DND-41 (cell line): ENCODE measurements around the gene ZNF100.

ENCODE experiments used
- ATAC-seq: fragments of 200-7000 bp; cut with Tn5 transposase; 3 replicates; pipeline ENCODE4 v1.9.1; 2021; ENCODE audit warnings: low read depth; ENCODE audit not compliant: insufficient read depth
- DNase-seq: peaks from one replicate; pipeline ENCODE4 v3.0.0-alpha.2; 2020
- H2AFZ ChIP-seq: 2 replicates; pipeline ENCODE4 v1.6.0; 2012; ENCODE audit warnings: low read depth, low read length
- H3K27ac ChIP-seq: 2 replicates; pipeline ENCODE4 v1.5.1; 2012; ENCODE audit warnings: low read length, inconsistent platforms
- H3K27me3 ChIP-seq: fragments of 200-600 bp; sonication (generic); 2 replicates; pipeline ENCODE4 v1.6.0; 2012; ENCODE audit warnings: low read length, mild to moderate bottlenecking, inconsistent platforms; ENCODE audit not compliant: insufficient read depth, poor library complexity
- H3K36me3 ChIP-seq: 2 replicates; pipeline ENCODE4 v1.5.1; 2012; ENCODE audit warnings: low read length, inconsistent platforms; ENCODE audit not compliant: insufficient read depth
- H3K4me1 ChIP-seq: 2 replicates; pipeline ENCODE4 v1.5.1; 2012; ENCODE audit warnings: mild to moderate bottlenecking, low read length; ENCODE audit not compliant: insufficient read depth
- H3K4me2 ChIP-seq: 2 replicates; pipeline ENCODE4 v1.6.0; 2012; ENCODE audit warnings: mild to moderate bottlenecking, moderate library complexity, low read length, inconsistent platforms; ENCODE audit not compliant: insufficient read depth
- H3K4me3 ChIP-seq, 2 experiments: fragments of 200-600 bp in 1 of 2; shearing (Covaris generic) in 1 of 2; 2 replicates each; pipeline ENCODE4 v1.5.1; 2012 to 2016; ENCODE audit warnings: inconsistent platforms in 2 of 2, low read length in 2 of 2, mild to moderate bottlenecking in 2 of 2, low read depth in 1 of 2, moderate library complexity in 1 of 2
- H3K79me2 ChIP-seq: 2 replicates; pipeline ENCODE4 v1.6.0; 2012; ENCODE audit warnings: low read length, inconsistent platforms; ENCODE audit not compliant: insufficient read depth
- H3K9ac ChIP-seq: 2 replicates; pipeline ENCODE4 v1.6.0; 2012; ENCODE audit warnings: low read depth, mild to moderate bottlenecking, inconsistent platforms, low read length, moderate library complexity
- H3K9me3 ChIP-seq: 2 replicates; pipeline ENCODE4 v1.5.1; 2012; ENCODE audit warnings: low read length, moderate library complexity, mild to moderate bottlenecking, inconsistent platforms; ENCODE audit not compliant: insufficient read depth, severe bottlenecking
- H4K20me1 ChIP-seq: 2 replicates; pipeline ENCODE4 v1.6.0; 2012; ENCODE audit warnings: low read length; ENCODE audit not compliant: insufficient read depth
- EZH2 ChIP-seq: IDR thresholded peaks from 3 replicates; pipeline ENCODE4 v1.6.1; 2012; ENCODE audit warnings: borderline replicate concordance, low read depth, mild to moderate bottlenecking, moderate library complexity, low read length, inconsistent platforms; ENCODE audit not compliant: severe bottlenecking
- TF ChIP-seq, protein P1 (sequence below): IDR thresholded peaks from 2 replicates; pipeline ENCODE4 v1.5.1; 2012; ENCODE audit warnings: borderline replicate concordance, low read length, moderate library complexity, mild to moderate bottlenecking; ENCODE audit not compliant: poor library complexity, severe bottlenecking; ENCODE audit errors: extremely low read depth

ZNF100 gene

DNA sequence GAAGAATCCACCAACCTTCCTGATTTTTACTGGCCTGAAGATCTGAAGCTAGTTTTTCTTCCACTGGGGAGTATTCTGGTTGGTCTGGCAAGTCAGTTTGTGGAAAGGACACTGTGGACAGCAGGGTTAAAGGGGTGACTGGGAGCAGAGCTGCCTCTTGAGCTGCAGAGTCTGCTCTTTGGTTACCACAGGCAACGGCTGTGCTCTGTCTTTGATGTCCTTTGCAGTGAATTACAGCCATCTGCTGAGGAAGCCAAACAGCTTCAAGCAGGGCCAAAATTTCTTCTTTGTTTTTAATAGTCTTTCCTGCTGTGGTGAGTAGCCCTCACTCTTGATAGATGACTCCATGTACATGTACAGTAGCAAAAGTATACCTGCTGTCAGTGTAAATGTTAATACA, 75.7 kb downstream of the ZNF100 start:
- Histone ChIP-seq H3K4me3 (no peak overlapping the region), H3K9me3 (no peaks in the 10 kb centered on the region), H3K9ac (no peak overlapping the region), H2AFZ (peak overlapping the region; percentile 46; the same call in 1 of the 2 replicates), H4K20me1 (no peaks in the 10 kb centered on the region), H3K4me2 (no peak overlapping the region), H3K4me1 (peaks cover 10% of the 10 kb centered on the region), H3K36me3 (no peaks in the 10 kb centered on the region), H3K27me3 (no peaks in the 10 kb centered on the region), H3K79me2 (no peaks in the 10 kb centered on the region), H3K27ac (peak overlapping the region; percentile 1)
- DNase-seq (peak; percentile 32), ATAC-seq (peak; percentile 82)
- TF ChIP-seq EZH2: no peak
- TF ChIP-seq, protein P1, sequence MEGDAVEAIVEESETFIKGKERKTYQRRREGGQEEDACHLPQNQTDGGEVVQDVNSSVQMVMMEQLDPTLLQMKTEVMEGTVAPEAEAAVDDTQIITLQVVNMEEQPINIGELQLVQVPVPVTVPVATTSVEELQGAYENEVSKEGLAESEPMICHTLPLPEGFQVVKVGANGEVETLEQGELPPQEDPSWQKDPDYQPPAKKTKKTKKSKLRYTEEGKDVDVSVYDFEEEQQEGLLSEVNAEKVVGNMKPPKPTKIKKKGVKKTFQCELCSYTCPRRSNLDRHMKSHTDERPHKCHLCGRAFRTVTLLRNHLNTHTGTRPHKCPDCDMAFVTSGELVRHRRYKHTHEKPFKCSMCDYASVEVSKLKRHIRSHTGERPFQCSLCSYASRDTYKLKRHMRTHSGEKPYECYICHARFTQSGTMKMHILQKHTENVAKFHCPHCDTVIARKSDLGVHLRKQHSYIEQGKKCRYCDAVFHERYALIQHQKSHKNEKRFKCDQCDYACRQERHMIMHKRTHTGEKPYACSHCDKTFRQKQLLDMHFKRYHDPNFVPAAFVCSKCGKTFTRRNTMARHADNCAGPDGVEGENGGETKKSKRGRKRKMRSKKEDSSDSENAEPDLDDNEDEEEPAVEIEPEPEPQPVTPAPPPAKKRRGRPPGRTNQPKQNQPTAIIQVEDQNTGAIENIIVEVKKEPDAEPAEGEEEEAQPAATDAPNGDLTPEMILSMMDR: peak; percentile 13

GRCh38 chr19:21688464-21688863, 78.9 kb downstream of the ZNF100 start:
- DNase-seq (no peak), ATAC-seq (no peak)
- Histone ChIP-seq H3K36me3 (no peaks in the 10 kb centered on the region), H3K27ac (no peak overlapping the region), H4K20me1 (no peaks in the 10 kb centered on the region), H3K4me3 (no peak overlapping the region), H3K9me3 (no peaks in the 10 kb centered on the region), H3K4me1 (peaks cover 10% of the 10 kb centered on the region), H2AFZ (no peak overlapping the region), H3K9ac (no peak overlapping the region), H3K27me3 (no peaks in the 10 kb centered on the region), H3K4me2 (no peak overlapping the region), H3K79me2 (no peaks in the 10 kb centered on the region)
- TF ChIP-seq, protein P1: no peak
- TF ChIP-seq EZH2: no peak

DNA sequence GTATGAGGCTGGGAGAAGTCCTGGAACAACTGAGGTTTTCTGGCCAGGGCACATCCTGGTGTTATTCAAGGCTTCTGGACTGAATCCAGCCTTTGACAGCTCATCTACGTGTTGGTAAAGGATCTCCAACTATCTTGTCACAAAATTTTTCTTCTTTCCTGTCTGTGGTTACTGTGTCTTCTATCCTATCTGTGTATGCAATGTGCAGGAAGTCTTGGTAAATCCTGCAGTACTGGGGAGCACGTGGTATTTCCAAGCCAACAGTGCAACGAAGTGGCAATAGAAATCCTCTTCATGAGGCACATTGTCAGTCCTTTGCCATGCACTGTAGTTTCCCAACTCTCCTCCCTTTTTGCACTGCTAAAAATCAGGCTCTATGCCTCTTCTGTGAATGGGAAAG, 86.7 kb downstream of the ZNF100 start:
- H3K27ac ChIP-seq: peak overlapping the region; percentile 43
- TF ChIP-seq, protein P1: peak; percentile 24
- no peak for TF ChIP-seq EZH2
- H4K20me1 ChIP-seq: no peaks in the 10 kb centered on the region
- no peaks in the 10 kb centered on the region; the same call in 1 of the 2 replicates for H3K36me3 ChIP-seq
- ATAC-seq (peak; percentile 27; the same call in 1 of the 3 replicates), DNase-seq (peak; percentile 42)
- peaks cover 32% of the 10 kb centered on the region for H3K79me2 ChIP-seq
- H2AFZ ChIP-seq: peak overlapping the region; percentile 47; the same call in 1 of the 2 replicates
- no peak overlapping the region; the same call in 1 of the 2 replicates for H3K4me2 ChIP-seq
- H3K27me3 ChIP-seq: no peaks in the 10 kb centered on the region
- H3K4me3 ChIP-seq: no peak overlapping the region
- H3K4me1 ChIP-seq: peaks cover 36% of the 10 kb centered on the region
- H3K9ac ChIP-seq: no peak overlapping the region
- H3K9me3 ChIP-seq: no peaks in the 10 kb centered on the region

DNA sequence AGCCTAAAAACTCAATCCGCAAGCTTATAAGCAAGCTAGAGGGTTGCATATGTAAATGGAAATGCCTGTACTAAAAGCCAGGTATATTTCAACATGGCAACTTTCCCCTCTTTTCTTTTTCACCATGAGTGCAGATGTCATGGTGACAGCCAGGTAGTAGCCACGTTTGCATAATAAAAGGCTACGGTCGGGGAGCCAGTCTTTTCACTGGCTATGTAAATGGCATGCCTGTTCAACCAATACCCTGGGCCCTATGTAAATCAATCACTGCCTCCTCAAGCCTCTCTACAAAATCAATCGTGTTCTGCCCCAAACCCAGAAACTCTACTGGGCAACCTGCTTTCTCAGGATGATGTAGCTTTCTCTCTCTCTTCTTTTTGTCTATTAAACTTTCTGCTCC, 87.4 kb downstream of the ZNF100 start:
- no peak overlapping the region for H3K9ac ChIP-seq
- no peak for DNase-seq
- TF ChIP-seq EZH2: no peak
- TF ChIP-seq, protein P1: no peak
- no peaks in the 10 kb centered on the region for H3K27me3 ChIP-seq
- H3K9me3 ChIP-seq: no peaks in the 10 kb centered on the region
- peaks cover 42% of the 10 kb centered on the region for H3K4me1 ChIP-seq
- H3K4me2 ChIP-seq: no peak overlapping the region
- peaks cover under 1% of the 10 kb centered on the region for H3K36me3 ChIP-seq
- no peak for ATAC-seq
- no peak overlapping the region for H3K27ac ChIP-seq
- H4K20me1 ChIP-seq: no peaks in the 10 kb centered on the region
- H3K4me3 ChIP-seq: no peak overlapping the region
- peaks cover 34% of the 10 kb centered on the region for H3K79me2 ChIP-seq
- H2AFZ ChIP-seq: no peak overlapping the region
